ENCODE data around the gene MAD1L1. TPM values are rescaled to one million over a fixed set of nuclear protein-coding genes. Genes with fewer than 3 reads are reported as not detected.

Gene MAD1L1
- total RNA-seq, 1 donor from 2014 or later, result 32.3 TPM

GRCh38 chr7:2199956-2200583 is 32.7 kb downstream of the MAD1L1 start:
- H3K79me2 ChIP-seq (ENCODE audit: insufficient read depth, low read length), result no peaks in the 10 kb centered on the region
- H3K27me3 Mint-ChIP-seq (ENCODE audit: low read depth, unreplicated experiment), result no peaks in the 10 kb centered on the region
- H3K9ac ChIP-seq (ENCODE audit: low read length), result no peak overlapping the region
- H3K27ac ChIP-seq (ENCODE audit: low read depth, low read length), result no peak overlapping the region
- no peaks in the 10 kb centered on the region for H3K9me3 ChIP-seq (ENCODE audit: insufficient read depth, low read depth, low read length)
- peak overlapping the region; percentile 47 for H3K27ac Mint-ChIP-seq (ENCODE audit: unreplicated experiment)
- peaks cover 34% of the 10 kb centered on the region for H3K36me3 Mint-ChIP-seq (ENCODE audit: low read depth, unreplicated experiment)
- peaks cover 3% of the 10 kb centered on the region for H3K36me3 ChIP-seq (ENCODE audit: insufficient read depth, low read length)
- no peak for DNase-seq (ENCODE audit: low read depth)
- peaks cover 19% of the 10 kb centered on the region for H4K20me1 ChIP-seq (ENCODE audit: insufficient read depth, low read length)
- H2AFZ ChIP-seq (ENCODE audit: low read depth, low read length), result no peak overlapping the region
- H3K4me1 ChIP-seq (ENCODE audit: insufficient read depth, low read length), result no peaks in the 10 kb centered on the region
- no peaks in the 10 kb centered on the region for H3K9me3 Mint-ChIP-seq (ENCODE audit: unreplicated experiment)
- H3K4me3 ChIP-seq (ENCODE audit: insufficient read depth, low read depth, low read length), result no peak overlapping the region
- H3K4me2 ChIP-seq (ENCODE audit: low read length), result no peak overlapping the region
- FAIRE-seq, result no peak
- H3K27me3 ChIP-seq (ENCODE audit: insufficient read depth, low read length), result no peaks in the 10 kb centered on the region
- no peak overlapping the region for H3K4me3 Mint-ChIP-seq (ENCODE audit: unreplicated experiment)
- no peak for TF ChIP-seq EZH2 (IDR thresholded peaks at IDR 0.05; ENCODE audit: insufficient read depth, low read length)
- no peak for TF ChIP-seq CTCF (IDR thresholded peaks at IDR 0.05; ENCODE audit: insufficient read depth, low read depth, low read length)
- peaks cover 17% of the 10 kb centered on the region for H3K4me1 Mint-ChIP-seq (ENCODE audit: low read depth, unreplicated experiment)

- TF ChIP-seq EZH2 (IDR thresholded peaks at IDR 0.05; ENCODE audit: insufficient read depth, low read length) (no peak), CTCF (IDR thresholded peaks at IDR 0.05; ENCODE audit: insufficient read depth, low read depth, low read length) (no peak)
- no peak overlapping the region for H3K4me3 ChIP-seq (ENCODE audit: insufficient read depth, low read depth, low read length)
- H3K27me3 ChIP-seq (ENCODE audit: insufficient read depth, low read length), result no peaks in the 10 kb centered on the region
- no peak overlapping the region for H3K27ac Mint-ChIP-seq (ENCODE audit: unreplicated experiment)
- DNase-seq (ENCODE audit: low read depth) (no peak), FAIRE-seq (no peak)
- H3K27ac ChIP-seq (ENCODE audit: low read depth, low read length), result no peak overlapping the region
- peaks cover 3% of the 10 kb centered on the region for H3K36me3 ChIP-seq (ENCODE audit: insufficient read depth, low read length)
- H4K20me1 ChIP-seq (ENCODE audit: insufficient read depth, low read length), result peaks cover 18% of the 10 kb centered on the region
- H2AFZ ChIP-seq (ENCODE audit: low read depth, low read length), result no peak overlapping the region
- H3K9me3 Mint-ChIP-seq (ENCODE audit: unreplicated experiment), result no peaks in the 10 kb centered on the region
- H3K36me3 Mint-ChIP-seq (ENCODE audit: low read depth, unreplicated experiment), result peaks cover 35% of the 10 kb centered on the region
- no peaks in the 10 kb centered on the region for H3K27me3 Mint-ChIP-seq (ENCODE audit: low read depth, unreplicated experiment)
- no peaks in the 10 kb centered on the region for H3K4me1 ChIP-seq (ENCODE audit: insufficient read depth, low read length)
- H3K9me3 ChIP-seq (ENCODE audit: insufficient read depth, low read depth, low read length), result no peaks in the 10 kb centered on the region
- no peak overlapping the region for H3K4me3 Mint-ChIP-seq (ENCODE audit: unreplicated experiment)
- H3K9ac ChIP-seq (ENCODE audit: low read length), result no peak overlapping the region
- peaks cover 12% of the 10 kb centered on the region for H3K4me1 Mint-ChIP-seq (ENCODE audit: low read depth, unreplicated experiment)
- no peak overlapping the region for H3K4me2 ChIP-seq (ENCODE audit: low read length)
- no peaks in the 10 kb centered on the region for H3K79me2 ChIP-seq (ENCODE audit: insufficient read depth, low read length)
Observed at GRCh38 chr7:2199528-2199927, 33.2 kb downstream of the MAD1L1 start.

- TF ChIP-seq CTCF (IDR thresholded peaks at IDR 0.05; ENCODE audit: insufficient read depth, low read depth, low read length) (no peak), EZH2 (IDR thresholded peaks at IDR 0.05; ENCODE audit: insufficient read depth, low read length) (no peak)
- FAIRE-seq (no peak), DNase-seq (ENCODE audit: low read depth) (no peak)
- peaks cover 34% of the 10 kb centered on the region for H3K36me3 Mint-ChIP-seq (ENCODE audit: low read depth, unreplicated experiment)
- H3K79me2 ChIP-seq (ENCODE audit: insufficient read depth, low read length), result no peaks in the 10 kb centered on the region
- H3K4me3 Mint-ChIP-seq (ENCODE audit: unreplicated experiment), result no peak overlapping the region
- no peaks in the 10 kb centered on the region for H3K27me3 Mint-ChIP-seq (ENCODE audit: low read depth, unreplicated experiment)
- H3K27me3 ChIP-seq (ENCODE audit: insufficient read depth, low read length), result no peaks in the 10 kb centered on the region
- peaks cover 5% of the 10 kb centered on the region for H3K4me1 Mint-ChIP-seq (ENCODE audit: low read depth, unreplicated experiment)
- H3K4me3 ChIP-seq (ENCODE audit: insufficient read depth, low read depth, low read length), result no peak overlapping the region
- no peak overlapping the region for H3K9ac ChIP-seq (ENCODE audit: low read length)
- peaks cover 18% of the 10 kb centered on the region for H4K20me1 ChIP-seq (ENCODE audit: insufficient read depth, low read length)
- H3K9me3 ChIP-seq (ENCODE audit: insufficient read depth, low read depth, low read length), result no peaks in the 10 kb centered on the region
- H3K4me2 ChIP-seq (ENCODE audit: low read length), result no peak overlapping the region
- no peak overlapping the region for H3K27ac ChIP-seq (ENCODE audit: low read depth, low read length)
- H3K9me3 Mint-ChIP-seq (ENCODE audit: unreplicated experiment), result no peaks in the 10 kb centered on the region
- H3K36me3 ChIP-seq (ENCODE audit: insufficient read depth, low read length), result peaks cover 3% of the 10 kb centered on the region
- H3K27ac Mint-ChIP-seq (ENCODE audit: unreplicated experiment), result no peak overlapping the region
- no peaks in the 10 kb centered on the region for H3K4me1 ChIP-seq (ENCODE audit: insufficient read depth, low read length)
- H2AFZ ChIP-seq (ENCODE audit: low read depth, low read length), result no peak overlapping the region
Observed at GRCh38 chr7:2198760-2199159, 34.0 kb downstream of the MAD1L1 start.
